Spleen (tissue), 11 donors: ENCODE data around the gene PERP. TPM values are rescaled to one million over a fixed set of nuclear protein-coding genes. Genes with fewer than 3 reads are reported as not detected.

Experiments
- DNase-seq: peaks from one replicate; pipeline ENCODE4 v3.0.0-alpha.2; 2020
- H3K27ac ChIP-seq, 8 donors: fragments of 200-600 bp; sonication (generic) in 7 of 8; 1 replicate in 4 of 8; 2 replicates in 4 of 8; pipeline versions ENCODE4 v1.5.0 to v1.8.0; 2016 to 2021; ENCODE audit warnings: inconsistent platforms in 4 of 8, mild to moderate bottlenecking in 4 of 8, moderate library complexity in 1 of 8
- H3K27me3 ChIP-seq, 7 donors: fragments of 200-600 bp; sonication (generic) in 6 of 7; replicated peaks in 1 of 7; 1 replicate in 4 of 7; 2 replicates in 3 of 7; pipeline versions ENCODE4 v1.5.0 to v1.8.0; 2016 to 2021; ENCODE audit warnings: inconsistent platforms in 3 of 7, mild to moderate bottlenecking in 1 of 7
- H3K36me3 ChIP-seq, 6 donors: fragments of 200-600 bp; sonication (generic) in 5 of 6; 1 replicate in 4 of 6; 2 replicates in 2 of 6; pipeline versions ENCODE4 v1.5.0 to v1.8.0; 2016 to 2021; ENCODE audit warnings: inconsistent platforms in 2 of 6
- H3K4me1 ChIP-seq, 6 donors: fragments of 200-600 bp; sonication (generic) in 5 of 6; 1 replicate in 3 of 6; 2 replicates in 3 of 6; pipeline versions ENCODE4 v1.5.0 to v1.8.0; 2016 to 2021; ENCODE audit warnings: inconsistent platforms in 3 of 6
- H3K4me3 ChIP-seq, 8 donors: fragments of 200-600 bp; sonication (generic) in 7 of 8; 1 replicate in 4 of 8; 2 replicates in 4 of 8; pipeline versions ENCODE4 v1.5.0 to v1.8.0; 2016 to 2021; ENCODE audit warnings: inconsistent platforms in 4 of 8, mild to moderate bottlenecking in 4 of 8, moderate library complexity in 2 of 8
- H3K9me3 ChIP-seq, 8 donors: fragments of 200-600 bp; sonication (generic) in 7 of 8; 1 replicate in 4 of 8; 2 replicates in 4 of 8; pipeline versions ENCODE4 v1.5.0 to v1.8.0; 2016 to 2021; ENCODE audit warnings: inconsistent platforms in 4 of 8
- POLR2A ChIP-seq, 3 donors: fragments of 450-650 bp; IDR thresholded peaks; one replicate each; pipeline ENCODE4 v1.5.1; 2017; ENCODE audit warnings: antibody characterized with exemption in 3 of 3, mild to moderate bottlenecking in 1 of 3
- POLR2AphosphoS5 ChIP-seq, 3 donors: sonication (generic); formaldehyde crosslinking; IDR thresholded peaks; one replicate each; pipeline ENCODE4 v1.5.1; 2017; ENCODE audit warnings: antibody characterized with exemption in 3 of 3
- WGBS, 5 donors: extraction: QIAGEN DNeasy Blood & Tissue Kit in 3 of 5; methylation state at CpG; one replicate each; pipeline versions ENCODE4 v1.1.5 to v1.1.7; 2013 to 2018; 5-methylcytosine and 5-hydroxymethylcytosine counted together
- intact Hi-C: fragments of 100-400 bp; cut with DNase I; formaldehyde crosslinking; loops from one replicate; pipeline ENCODE4 v1.15.0; 2023; ENCODE audit warnings: low total_unique reads
- polyA plus RNA-seq, 3 donors: library from polyadenylated mRNA; stranded (reverse); fragments of 200-250 nt; gene quantifications; one replicate each; pipeline ENCODE4 v1.2.1, GENCODE V29; 2013
- total RNA-seq, 7 donors: library from RNA; depleted of rRNA in 3 of 7; stranded (reverse); fragments of >200 nt in 3 of 7; fragmentation: NEBNext Ultra II Directional in 4 of 7; extraction: Animal tissue kit (Norgen Biotek cat#: 25700) in 4 of 7; gene quantifications; one replicate each; pipeline versions ENCODE4 v1.1.0 to v1.2.1, GENCODE V29; 2016 to 2021
- TF ChIP-seq, protein P1 (sequence below), 11 experiments: fragments of 200-600 bp in 7 of 11; fragments of 450-650 bp in 4 of 11; sonication (generic) in 4 of 11; IDR thresholded peaks in 8 of 11; conservative IDR thresholded peaks in 3 of 11; 1 replicate in 7 of 11; 2 replicates in 4 of 11; pipeline versions ENCODE4 v1.4.0 to v1.8.0; 2016 to 2021; ENCODE audit warnings: antibody characterized with exemption in 11 of 11, inconsistent platforms in 4 of 11, mild to moderate bottlenecking in 1 of 11
- donor health status: healthy with polysubstance abuse.
- donor health status: DM: no; HTN: no; CAD: no; lungs with moderate emphysema.
- donor health status: DM: no; HTN: no; CAD: no.
- donor health status: Bipolar disorder and iron deficiency.
- donor health status: healthy.
- donor health status: DM: no; HTN: no; CAD: no.
- donor health status: DM: yes; HTN: yes; CAD: no.

The PERP gene
- total and polyA plus RNA-seq, 10 donors, result 0.29 to 1.1 (median 0.55) TPM

DNA sequence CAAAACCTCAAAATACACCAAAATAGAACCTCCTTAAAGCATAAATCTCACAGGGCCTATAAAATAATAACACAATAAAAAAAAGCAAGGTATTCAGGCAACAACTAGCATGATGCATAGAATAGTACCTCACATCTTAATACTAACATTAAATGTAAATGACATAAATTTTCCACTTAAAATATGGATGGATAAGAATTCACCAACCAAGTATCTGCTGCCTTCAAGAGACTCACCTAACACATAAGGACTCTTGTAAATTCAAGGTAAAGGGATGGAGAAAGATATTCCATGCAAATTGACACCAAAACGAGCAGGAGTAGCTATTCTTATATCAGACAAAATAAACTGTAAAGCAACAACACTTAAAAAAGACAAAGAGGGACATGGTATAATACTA lies 52.2 kb downstream of the PERP start:
- Histone ChIP-seq H3K27ac (no peak overlapping the region), H3K36me3 (no peaks in the 10 kb centered on the region), H3K9me3 (peaks cover 0 to 48% (median 24%) of the 10 kb centered on the region in 8 donors), H3K27me3 (peaks cover 0 to 23% (median 0%) of the 10 kb centered on the region in 7 donors), H3K4me3 (no peak overlapping the region), H3K4me1 (no peaks in the 10 kb centered on the region)
- intact Hi-C loops, result no loop called here
- TF ChIP-seq POLR2AphosphoS5 (IDR thresholded peaks at IDR 0.05) (no peak), POLR2A (IDR thresholded peaks at IDR 0.05) (no peak)
- TF ChIP-seq, protein P1, sequence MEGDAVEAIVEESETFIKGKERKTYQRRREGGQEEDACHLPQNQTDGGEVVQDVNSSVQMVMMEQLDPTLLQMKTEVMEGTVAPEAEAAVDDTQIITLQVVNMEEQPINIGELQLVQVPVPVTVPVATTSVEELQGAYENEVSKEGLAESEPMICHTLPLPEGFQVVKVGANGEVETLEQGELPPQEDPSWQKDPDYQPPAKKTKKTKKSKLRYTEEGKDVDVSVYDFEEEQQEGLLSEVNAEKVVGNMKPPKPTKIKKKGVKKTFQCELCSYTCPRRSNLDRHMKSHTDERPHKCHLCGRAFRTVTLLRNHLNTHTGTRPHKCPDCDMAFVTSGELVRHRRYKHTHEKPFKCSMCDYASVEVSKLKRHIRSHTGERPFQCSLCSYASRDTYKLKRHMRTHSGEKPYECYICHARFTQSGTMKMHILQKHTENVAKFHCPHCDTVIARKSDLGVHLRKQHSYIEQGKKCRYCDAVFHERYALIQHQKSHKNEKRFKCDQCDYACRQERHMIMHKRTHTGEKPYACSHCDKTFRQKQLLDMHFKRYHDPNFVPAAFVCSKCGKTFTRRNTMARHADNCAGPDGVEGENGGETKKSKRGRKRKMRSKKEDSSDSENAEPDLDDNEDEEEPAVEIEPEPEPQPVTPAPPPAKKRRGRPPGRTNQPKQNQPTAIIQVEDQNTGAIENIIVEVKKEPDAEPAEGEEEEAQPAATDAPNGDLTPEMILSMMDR (IDR thresholded peaks at IDR 0.05 in 8 of 11, conservative IDR thresholded peaks at IDR 0.05 in 3 of 11), result no peak
- no peak for DNase-seq
- WGBS, 5 donors, result 48 to 81% (median 61%) methylated on average over 1 of the region's 1 CpG

DNA sequence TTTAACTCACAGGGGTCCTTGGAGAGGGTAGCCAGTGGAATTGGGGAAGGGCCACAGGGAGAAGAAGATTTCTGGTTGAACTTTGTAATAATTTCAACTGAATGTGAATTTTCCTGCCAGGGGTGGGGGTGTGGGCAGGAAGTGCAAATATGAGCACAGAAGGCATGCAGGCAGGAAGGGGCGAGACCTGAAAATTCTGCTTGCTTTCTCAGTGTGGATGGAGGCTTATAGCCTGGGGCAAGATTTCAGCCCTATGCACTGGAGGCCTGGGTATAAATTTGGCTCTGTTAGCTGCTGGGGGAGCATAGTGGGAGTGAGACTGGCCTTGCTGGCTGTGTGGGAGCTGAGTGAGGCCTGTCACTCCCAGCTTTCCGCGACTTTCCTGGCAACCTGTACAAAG lies 54.4 kb downstream of the PERP start:
- peaks cover 0 to 44% (median 22%) of the 10 kb centered on the region in 8 donors for H3K9me3 ChIP-seq
- H3K27me3 ChIP-seq, result peaks cover 0 to 14% (median 0%) of the 10 kb centered on the region in 7 donors
- intact Hi-C loops, result no loop called here
- no peaks in the 10 kb centered on the region for H3K4me1 ChIP-seq
- H3K4me3 ChIP-seq, result no peak overlapping the region
- WGBS, 5 donors, result 65 to 97% (median 91%) methylated on average over 1 to 3 of the region's 3 CpGs
- DNase-seq, result no peak
- H3K27ac ChIP-seq, result no peak overlapping the region
- no peaks in the 10 kb centered on the region for H3K36me3 ChIP-seq
- TF ChIP-seq POLR2A (IDR thresholded peaks at IDR 0.05) (no peak), POLR2AphosphoS5 (IDR thresholded peaks at IDR 0.05) (no peak)
- TF ChIP-seq, protein P1 (IDR thresholded peaks at IDR 0.05 in 8 of 11, conservative IDR thresholded peaks at IDR 0.05 in 3 of 11), result no peak

DNA sequence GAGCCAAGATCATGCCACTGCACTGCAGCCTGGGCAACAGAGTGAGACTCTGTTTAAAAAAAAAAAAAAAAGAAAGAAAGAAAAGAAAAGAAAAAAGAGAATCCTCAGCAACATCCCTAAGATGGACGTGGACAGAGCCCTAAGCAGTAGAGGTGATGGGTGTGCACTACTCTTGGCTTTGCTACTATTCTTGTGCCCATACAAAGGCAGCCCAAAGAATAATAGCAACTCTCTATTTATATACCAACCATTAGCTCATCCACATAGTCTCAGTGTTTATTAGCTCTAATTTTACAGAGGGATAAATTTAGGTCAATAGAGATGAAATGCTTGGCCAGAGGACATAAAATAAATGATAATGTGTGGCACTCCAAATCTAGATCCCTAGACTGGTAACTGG lies 62.2 kb downstream of the PERP start:
- H3K27me3 ChIP-seq, result peaks cover 0 to 5% (median 0%) of the 10 kb centered on the region in 7 donors
- no peaks in the 10 kb centered on the region for H3K36me3 ChIP-seq
- TF ChIP-seq, protein P1 (IDR thresholded peaks at IDR 0.05 in 8 of 11, conservative IDR thresholded peaks at IDR 0.05 in 3 of 11), result no peak
- no peak for TF ChIP-seq POLR2AphosphoS5 (IDR thresholded peaks at IDR 0.05)
- TF ChIP-seq POLR2A (IDR thresholded peaks at IDR 0.05), result no peak
- DNase-seq, result no peak
- no peak overlapping the region for H3K27ac ChIP-seq
- peaks cover 0 to 18% (median 5%) of the 10 kb centered on the region in 8 donors for H3K9me3 ChIP-seq
- H3K4me1 ChIP-seq, result no peaks in the 10 kb centered on the region
- no peak overlapping the region for H3K4me3 ChIP-seq
- WGBS, 5 donors, result 55 to 85% (median 63%) methylated on average over 1 of the region's 1 CpG
- intact Hi-C loops, result no loop called here

DNA sequence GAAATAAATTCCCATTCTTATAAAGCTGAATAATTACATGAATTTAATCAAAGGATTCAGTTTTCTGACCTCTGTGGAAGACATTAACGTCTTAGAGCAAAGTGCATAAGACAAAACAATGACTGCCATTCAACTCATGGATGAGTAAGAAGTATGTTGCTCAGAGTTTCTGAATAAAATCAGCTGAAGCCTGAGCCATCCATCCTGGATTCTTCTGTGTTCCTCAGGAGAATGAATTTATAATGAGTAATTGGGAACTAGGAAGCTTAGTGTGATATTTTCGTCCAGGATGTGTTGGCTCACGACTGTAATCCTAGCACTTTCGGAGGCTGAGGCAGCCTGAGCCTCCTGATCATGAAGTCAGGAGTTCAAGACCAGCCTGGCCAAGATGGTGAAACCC lies 62.8 kb downstream of the PERP start:
- no peaks in the 10 kb centered on the region for H3K36me3 ChIP-seq
- H3K4me1 ChIP-seq, result no peaks in the 10 kb centered on the region
- intact Hi-C loops, result no loop called here
- peaks cover 0 to 5% (median 0%) of the 10 kb centered on the region in 7 donors for H3K27me3 ChIP-seq
- 81 to 95% (median 87%) methylated on average over 4 of the region's 4 CpGs for WGBS, 5 donors
- peaks cover 0 to 18% (median 5%) of the 10 kb centered on the region in 8 donors for H3K9me3 ChIP-seq
- TF ChIP-seq, protein P1 (IDR thresholded peaks at IDR 0.05 in 8 of 11, conservative IDR thresholded peaks at IDR 0.05 in 3 of 11), result no peak
- no peak overlapping the region for H3K27ac ChIP-seq
- no peak overlapping the region for H3K4me3 ChIP-seq
- DNase-seq, result no peak

Other genes with a start within 250 kb of the PERP start
- 100 to 1,000 TPM in 3 of 7 donors, 10 to 100 TPM in 4; 41.1 to 133 (median 69.0) TPM for gene TNFAIP3, start 240.2 kb downstream of the PERP start, total RNA-seq
- gene TNFAIP3, start 240.2 kb downstream of the PERP start, polyA plus RNA-seq, result 10 to 100 TPM; 23.2 to 31.9 (median 25.0) TPM
- 1 to 10 TPM; 1.6 to 3.1 (median 1.8) TPM for gene ARFGEF3, start 54.5 kb upstream of the PERP start, total RNA-seq
- gene ARFGEF3, start 54.5 kb upstream of the PERP start, polyA plus RNA-seq, result under 1 TPM; 0.09 to 0.19 (median 0.11) TPM
- not detected for gene PBOV1, start 111.1 kb upstream of the PERP start, total RNA-seq
- gene PBOV1, start 111.1 kb upstream of the PERP start, polyA plus RNA-seq, result not detected